Left renal cortex interstitium (tissue), 4 donors: Measurements from ENCODE around the gene SRGAP2C. TPM values are rescaled to one million over a fixed set of nuclear protein-coding genes. Genes with fewer than 3 reads are reported as not detected.
"Not testable (repeated sequence)": the region's sequence is repeated elsewhere in the genome, so short reads cannot be mapped to it uniquely, and the experiment has no call there.

ENCODE experiments used
- DNase-seq, 4 donors: peaks; one replicate each; pipeline ENCODE4 v3.0.0-alpha.2; 2013; ENCODE audit warnings: low read depth in 4 of 4, low spot score in 2 of 4, missing footprints in 1 of 4
- polyA plus RNA-seq, 4 donors: library from polyadenylated mRNA; unstranded; fragments of 120-200 nt; gene quantifications; one replicate each; pipeline ENCODE4 v1.2.1, GENCODE V29; 2013; ENCODE audit not compliant: insufficient read length in 4 of 4

Gene SRGAP2C
- polyA plus RNA-seq, 4 donors: 16.1 to 23.3 (median 21.1) TPM

DNA sequence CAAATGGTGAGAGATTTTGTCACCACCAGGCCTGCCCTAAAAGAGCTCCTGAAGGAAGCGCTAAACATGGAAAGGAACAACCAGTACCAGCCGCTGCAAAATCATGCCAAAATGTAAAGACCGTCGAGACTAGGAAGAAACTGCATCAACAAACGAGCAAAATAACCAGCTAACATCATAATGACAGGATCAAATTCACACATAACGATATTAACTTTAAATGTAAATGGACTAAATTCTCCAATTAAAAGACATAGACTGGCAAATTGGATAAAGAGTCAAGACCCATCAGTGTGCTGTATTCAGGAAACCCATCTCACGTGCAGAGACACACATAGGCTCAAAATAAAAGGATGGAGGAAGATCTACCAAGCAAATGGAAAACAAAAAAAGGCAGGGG is 218.5 kb downstream of the SRGAP2C start:
- not testable (repeated sequence) for DNase-seq

DNA sequence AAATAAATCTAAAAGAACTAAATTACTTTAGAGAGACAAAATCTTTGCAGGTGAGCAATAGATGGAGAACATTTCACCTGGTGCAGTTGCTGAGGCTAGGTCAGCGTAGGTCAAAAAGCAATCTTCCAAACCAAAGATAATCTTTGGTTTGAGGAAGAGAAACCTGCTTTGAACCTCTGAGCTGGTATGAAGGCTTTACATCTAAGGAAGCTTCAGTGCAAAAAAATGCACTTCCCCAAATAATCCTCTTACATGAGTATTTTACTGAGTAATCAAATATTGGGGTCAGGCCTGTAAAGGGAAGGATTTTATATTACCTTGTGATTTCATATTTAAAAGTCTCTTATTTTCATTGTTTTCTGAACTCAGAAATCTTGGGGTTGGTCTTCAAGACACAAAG is 223.6 kb downstream of the SRGAP2C start:
- no peak for DNase-seq

DNA sequence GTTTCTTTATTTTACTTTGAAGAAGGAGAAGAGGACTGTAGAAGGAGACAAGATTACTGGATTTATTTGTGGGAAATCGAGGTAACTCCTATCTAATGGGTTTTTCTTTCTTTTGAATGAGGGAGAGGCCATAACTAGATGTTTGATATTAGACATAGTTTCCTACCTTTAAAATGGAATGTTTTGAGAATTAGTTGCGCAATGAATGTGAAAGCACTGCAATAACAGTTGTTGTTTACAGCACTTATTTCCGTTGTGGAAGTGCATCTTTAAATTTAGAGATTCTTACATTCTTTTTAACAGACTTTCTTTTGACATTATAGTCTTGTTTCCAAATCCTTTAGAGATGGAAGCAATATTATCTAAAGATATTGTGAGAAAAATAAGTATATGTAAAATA is 229.0 kb downstream of the SRGAP2C start:
- DNase-seq: no peak

DNA sequence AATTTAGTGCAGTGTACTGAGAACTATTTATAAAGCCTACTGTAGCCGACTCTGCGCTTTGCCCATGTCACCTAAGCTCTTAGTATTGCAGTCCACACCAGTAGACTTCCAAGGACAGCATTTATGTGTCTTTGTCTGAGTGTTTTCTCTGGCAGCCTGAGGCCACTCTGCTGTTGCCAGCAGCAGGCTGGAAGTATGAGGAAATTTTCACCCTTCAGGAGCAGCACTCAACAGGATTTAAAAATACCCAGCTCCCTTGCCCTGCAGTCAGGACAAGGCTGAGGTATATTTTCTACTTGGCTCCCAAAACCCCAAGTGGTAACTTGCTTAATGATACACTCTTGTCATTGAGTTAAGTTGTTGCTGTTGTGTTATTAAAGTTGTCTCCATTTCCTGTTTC is 230.1 kb downstream of the SRGAP2C start:
- no peak for DNase-seq

DNA sequence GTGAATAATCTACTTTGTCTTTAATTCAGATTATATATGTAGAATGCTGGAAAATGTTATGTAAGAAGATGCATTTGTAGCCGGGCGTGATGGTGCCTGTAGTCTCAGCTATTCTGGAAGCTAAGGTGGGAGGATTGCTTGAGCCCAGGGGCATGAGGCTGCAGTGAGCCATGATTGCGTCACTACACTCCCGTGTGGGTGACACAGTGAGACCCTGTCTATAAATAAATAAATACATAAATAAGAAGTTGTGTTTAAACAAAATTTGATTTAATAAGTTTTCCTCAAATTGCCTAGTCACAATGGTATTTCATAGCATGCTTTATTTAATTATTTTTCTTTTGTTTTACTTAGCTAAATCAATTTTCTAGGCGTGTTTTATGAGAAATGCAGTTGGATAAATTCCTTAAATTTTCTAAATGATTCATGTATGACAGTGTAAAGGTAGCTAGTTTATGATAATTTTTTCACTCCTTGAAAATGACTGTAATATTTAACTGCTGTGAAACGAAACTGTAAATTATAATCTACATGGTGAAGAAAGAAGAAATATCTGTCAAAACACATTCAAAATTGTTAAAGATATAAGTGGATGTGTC is 232.6 kb downstream of the SRGAP2C start:
- DNase-seq: no peak

DNA sequence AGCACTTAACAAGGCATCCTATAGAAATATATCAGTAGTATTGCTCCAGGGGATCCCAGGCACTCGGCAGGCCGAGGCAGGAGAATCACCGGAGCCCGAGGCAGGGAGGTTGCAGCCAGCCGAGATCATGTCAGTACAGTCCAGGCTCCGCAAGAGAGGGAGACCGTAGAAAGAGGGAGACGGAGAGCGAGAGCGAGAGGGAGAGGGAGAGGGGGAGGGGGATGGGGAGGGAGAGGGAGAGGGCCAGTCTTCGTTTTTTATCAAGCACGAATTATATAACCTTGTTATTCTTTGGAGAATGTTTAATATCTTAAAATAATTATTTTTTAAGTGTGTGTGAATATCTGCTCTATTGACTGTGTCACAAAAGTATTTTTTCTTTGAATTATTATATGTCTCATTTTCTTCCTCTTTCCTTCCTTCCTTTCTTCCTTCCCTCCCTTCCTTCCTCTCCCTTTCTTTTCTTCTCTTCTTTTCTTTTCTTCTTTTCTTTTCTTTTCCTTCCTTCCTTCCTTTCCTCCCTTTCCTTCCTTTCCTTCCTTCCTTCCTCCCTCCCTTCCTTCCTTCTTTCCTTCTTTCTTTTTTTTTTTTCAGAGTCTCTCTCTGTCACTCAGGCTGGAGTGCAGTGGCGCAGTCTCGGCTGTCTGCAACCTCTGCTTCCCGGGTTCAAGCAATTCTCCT is 233.7 kb downstream of the SRGAP2C start:
- DNase-seq: no peak

DNA sequence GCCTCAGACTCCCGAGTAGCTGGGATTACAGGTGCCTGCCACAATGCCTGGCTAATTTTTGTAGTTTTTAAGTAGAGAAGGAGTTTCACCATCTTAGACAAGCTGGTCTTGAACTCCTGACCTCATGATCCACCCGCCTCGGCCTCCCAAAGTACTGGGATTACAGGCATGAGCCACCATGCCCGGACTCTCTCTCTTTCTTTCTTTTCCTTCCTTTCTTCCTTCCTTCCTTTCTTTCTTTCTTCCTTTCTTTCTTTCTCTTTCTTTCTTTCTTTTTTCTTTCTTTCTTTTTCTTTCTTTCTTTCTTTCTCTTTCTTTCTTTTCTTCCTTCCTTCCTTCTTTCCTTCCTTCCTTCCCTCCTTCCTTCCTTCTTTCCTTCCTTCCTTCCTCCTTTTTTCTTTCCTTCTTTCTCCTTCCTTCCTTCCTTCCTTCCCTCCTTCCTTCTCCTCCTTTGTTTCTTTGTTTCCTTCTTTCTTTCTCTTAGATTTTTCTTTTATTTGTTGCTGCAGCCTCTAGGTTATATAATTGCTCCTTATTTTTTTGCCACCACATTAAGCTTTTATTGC is 234.4 kb downstream of the SRGAP2C start:
- DNase-seq: not testable (repeated sequence)

DNA sequence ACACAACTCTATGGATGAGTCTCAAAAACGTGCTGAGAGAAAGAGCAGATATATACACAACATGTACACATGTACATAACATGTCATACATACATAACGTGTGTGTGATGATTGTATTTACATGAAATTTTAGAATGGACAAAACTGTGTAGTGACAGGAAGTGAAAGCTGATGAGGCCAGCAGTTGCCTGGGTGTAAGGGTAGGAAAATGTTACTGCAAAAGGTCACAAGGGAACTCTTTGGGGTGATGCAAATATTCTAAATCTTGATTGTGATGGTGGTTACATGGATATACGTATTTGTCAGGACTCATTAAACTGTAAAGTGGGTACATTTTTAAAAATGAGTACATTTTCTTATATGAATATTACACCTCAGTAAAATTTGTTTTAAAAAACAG is 236.7 kb downstream of the SRGAP2C start:
- not testable (repeated sequence) for DNase-seq

DNA sequence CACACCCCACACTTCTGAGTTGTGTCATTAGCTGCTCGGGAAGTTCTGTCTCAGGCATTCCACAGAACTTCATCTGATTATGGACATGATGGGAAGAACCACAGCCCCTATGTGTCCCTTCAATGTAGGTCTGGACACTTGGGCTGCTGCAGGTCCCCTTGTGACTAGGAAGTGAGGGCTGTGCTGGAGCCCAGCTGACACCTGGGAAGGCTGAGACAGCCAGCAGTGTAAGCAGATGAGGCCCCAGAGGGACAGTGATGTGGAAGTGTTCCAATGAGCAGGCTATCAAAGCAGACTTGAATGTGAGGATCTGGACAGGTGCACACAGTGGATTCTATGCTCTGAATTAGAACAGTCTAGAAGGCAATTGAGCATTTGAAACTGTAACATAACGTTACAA is 239.2 kb downstream of the SRGAP2C start:
- not testable (repeated sequence) for DNase-seq

DNA sequence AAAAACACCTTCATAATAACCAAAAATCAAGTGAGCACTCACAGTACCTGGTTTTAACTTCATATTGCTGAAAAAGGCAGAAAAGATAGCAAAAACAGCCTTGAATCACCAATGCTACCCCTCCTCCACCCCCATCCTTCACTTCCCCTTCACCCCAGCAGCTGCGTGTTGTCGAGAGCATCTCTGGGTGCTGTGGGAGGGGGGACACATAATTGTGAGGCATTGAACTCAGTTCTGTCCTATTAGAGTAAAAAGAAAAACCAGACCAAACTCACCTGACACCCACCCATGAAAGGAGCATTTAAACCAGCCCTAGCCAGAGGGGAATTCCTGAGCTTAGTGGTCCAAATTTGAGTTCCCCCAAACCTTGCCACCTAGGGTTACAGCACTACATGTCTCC is 248.7 kb downstream of the SRGAP2C start:
- not testable (repeated sequence) for DNase-seq

DNA sequence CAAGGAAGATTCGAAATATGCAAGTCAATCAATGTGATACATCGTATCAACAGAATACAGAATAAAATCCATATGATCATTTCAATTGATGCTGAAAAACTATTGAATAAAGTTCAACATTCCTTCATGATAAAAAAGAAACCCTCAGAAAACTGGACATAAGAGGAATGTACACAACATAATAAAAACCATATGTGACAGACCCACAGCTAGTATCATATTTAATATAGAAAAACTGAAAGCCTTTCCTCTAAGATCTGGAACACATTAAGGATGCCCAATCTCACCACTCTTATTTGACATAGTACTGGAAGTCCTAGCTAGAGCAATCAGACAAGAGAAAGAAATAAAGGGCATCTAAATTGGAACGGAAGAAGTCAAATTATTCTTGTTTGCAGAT is 254.1 kb downstream of the SRGAP2C start:
- DNase-seq: not testable (repeated sequence)

DNA sequence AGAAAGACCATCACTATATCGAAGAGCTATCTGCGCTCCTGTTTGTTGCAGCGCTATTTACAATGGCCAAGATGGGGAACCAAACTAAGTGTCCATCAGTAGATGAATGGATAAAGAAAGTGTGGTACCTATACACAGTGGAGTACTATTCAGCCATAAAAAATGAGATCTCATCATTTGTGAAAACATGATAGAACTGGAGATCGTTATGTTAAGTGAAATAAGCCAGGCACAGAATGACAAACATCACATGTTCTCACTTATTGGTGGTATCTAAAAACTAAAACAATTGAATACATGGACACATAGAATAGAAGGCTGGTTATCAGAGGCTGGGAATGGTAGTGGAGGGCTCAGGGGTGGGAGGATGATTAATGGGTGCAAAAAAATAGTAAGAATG is 256.2 kb downstream of the SRGAP2C start:
- no peak for DNase-seq

Other genes starting within 250 kb of the SRGAP2C start
- gene FAM72B, start 635 bp upstream of the SRGAP2C start, polyA plus RNA-seq: 1 to 10 TPM; 3.6 to 4.8 (median 4.3) TPM